Mononuclear cell (primary cell): Measurements from ENCODE around the gene TIAM1. TPM values are rescaled to one million over a fixed set of nuclear protein-coding genes. Genes with fewer than 3 reads are reported as not detected.

Source experiments
- H3K27me3 ChIP-seq: 2 replicates; pipeline ENCODE4 v1.6.0; 2011; ENCODE audit warnings: low read length, control low read depth; ENCODE audit not compliant: insufficient read depth
- H3K4me1 ChIP-seq: 2 replicates; pipeline ENCODE4 v1.5.1; 2011; ENCODE audit warnings: mild to moderate bottlenecking, low read length, control low read depth; ENCODE audit not compliant: insufficient read depth
- H3K4me3 ChIP-seq: 2 replicates; pipeline ENCODE4 v1.5.1; 2011; ENCODE audit warnings: mild to moderate bottlenecking, low read length, moderate library complexity
- H3K9me3 ChIP-seq: 2 replicates; pipeline ENCODE4 v1.5.1; 2011; ENCODE audit warnings: low read depth, mild to moderate bottlenecking, control low read depth, low read length
- total RNA-seq: library from RNA; depleted of rRNA; stranded (reverse); fragments of >200 nt; gene quantifications from one replicate; pipeline ENCODE4 v1.2.3, GENCODE V29; 2012

Gene TIAM1
- total RNA-seq, 1 donor: 40.0 TPM

GRCh38 chr21:31268090-31268489, 76.0 kb downstream of the TIAM1 start:
- Histone ChIP-seq H3K9me3 (no peaks in the 10 kb centered on the region), H3K4me1 (peaks cover 8% of the 10 kb centered on the region), H3K27me3 (no peaks in the 10 kb centered on the region), H3K4me3 (no peak overlapping the region)

GRCh38 chr21:31267644-31268043, 76.4 kb downstream of the TIAM1 start:
- no peaks in the 10 kb centered on the region for H3K27me3 ChIP-seq
- no peak overlapping the region for H3K4me3 ChIP-seq
- H3K9me3 ChIP-seq: no peaks in the 10 kb centered on the region
- peaks cover 8% of the 10 kb centered on the region for H3K4me1 ChIP-seq

DNA sequence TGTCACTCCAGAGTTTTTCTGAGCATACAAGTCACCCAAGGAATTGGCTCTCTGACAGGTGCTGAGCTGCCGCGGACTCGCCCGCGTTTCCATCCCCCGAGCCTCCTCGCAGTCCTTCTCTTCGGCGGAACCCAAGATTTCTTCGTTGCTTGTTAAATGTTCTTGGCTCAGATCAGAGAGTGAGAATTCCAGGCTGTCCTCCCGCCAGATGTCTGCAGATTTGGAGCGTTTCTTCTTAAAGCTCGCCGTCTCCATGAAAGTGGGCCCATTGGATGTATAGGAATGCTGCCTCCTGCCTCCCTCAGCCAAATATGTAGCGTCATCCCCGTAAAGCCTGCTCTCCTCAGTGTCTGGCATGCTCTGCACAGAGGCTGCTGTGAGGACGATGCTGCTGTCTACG, 77.8 kb downstream of the TIAM1 start:
- H3K4me1 ChIP-seq: peaks cover 8% of the 10 kb centered on the region
- H3K27me3 ChIP-seq: no peaks in the 10 kb centered on the region
- H3K4me3 ChIP-seq: no peak overlapping the region
- H3K9me3 ChIP-seq: no peaks in the 10 kb centered on the region

- no peaks in the 10 kb centered on the region for H3K27me3 ChIP-seq
- no peaks in the 10 kb centered on the region for H3K9me3 ChIP-seq
- H3K4me3 ChIP-seq: no peak overlapping the region
- H3K4me1 ChIP-seq: peaks cover 8% of the 10 kb centered on the region
Measured at GRCh38 chr21:31265366-31266013, 78.6 kb downstream of the TIAM1 start.

DNA sequence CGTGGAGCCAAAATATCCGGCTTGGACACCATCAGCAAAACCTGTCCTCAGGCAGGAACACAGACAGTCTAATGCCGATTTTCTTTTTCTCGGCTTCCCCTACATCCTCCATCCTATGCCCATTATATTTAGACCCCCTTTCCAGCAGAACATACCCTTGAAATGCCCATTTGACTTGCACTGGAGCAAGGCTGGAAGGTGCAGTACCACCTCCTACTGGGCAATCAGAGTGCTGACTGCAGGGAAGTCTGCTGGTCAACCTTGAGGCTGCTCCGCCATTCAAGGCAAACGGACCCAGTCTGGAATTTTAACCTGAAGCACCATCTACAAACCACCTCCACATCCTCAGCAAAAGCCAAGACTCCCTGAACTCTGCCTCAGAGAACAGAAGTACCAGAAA, 79.5 kb downstream of the TIAM1 start:
- Histone ChIP-seq H3K4me3 (no peak overlapping the region), H3K9me3 (no peaks in the 10 kb centered on the region), H3K4me1 (peaks cover 8% of the 10 kb centered on the region), H3K27me3 (no peaks in the 10 kb centered on the region)

GRCh38 chr21:31262728-31263127, 81.3 kb downstream of the TIAM1 start:
- Histone ChIP-seq H3K4me3 (no peak overlapping the region), H3K4me1 (peaks cover 8% of the 10 kb centered on the region), H3K9me3 (no peaks in the 10 kb centered on the region), H3K27me3 (no peaks in the 10 kb centered on the region)

GRCh38 chr21:31261759-31262158, 82.3 kb downstream of the TIAM1 start:
- no peak overlapping the region for H3K4me3 ChIP-seq
- peaks cover 8% of the 10 kb centered on the region for H3K4me1 ChIP-seq
- no peaks in the 10 kb centered on the region for H3K27me3 ChIP-seq
- H3K9me3 ChIP-seq: no peaks in the 10 kb centered on the region

- H3K4me1 ChIP-seq: peaks cover 8% of the 10 kb centered on the region
- no peak overlapping the region for H3K4me3 ChIP-seq
- no peaks in the 10 kb centered on the region for H3K9me3 ChIP-seq
- no peaks in the 10 kb centered on the region for H3K27me3 ChIP-seq
Measured at GRCh38 chr21:31260790-31261189, 83.3 kb downstream of the TIAM1 start.

DNA sequence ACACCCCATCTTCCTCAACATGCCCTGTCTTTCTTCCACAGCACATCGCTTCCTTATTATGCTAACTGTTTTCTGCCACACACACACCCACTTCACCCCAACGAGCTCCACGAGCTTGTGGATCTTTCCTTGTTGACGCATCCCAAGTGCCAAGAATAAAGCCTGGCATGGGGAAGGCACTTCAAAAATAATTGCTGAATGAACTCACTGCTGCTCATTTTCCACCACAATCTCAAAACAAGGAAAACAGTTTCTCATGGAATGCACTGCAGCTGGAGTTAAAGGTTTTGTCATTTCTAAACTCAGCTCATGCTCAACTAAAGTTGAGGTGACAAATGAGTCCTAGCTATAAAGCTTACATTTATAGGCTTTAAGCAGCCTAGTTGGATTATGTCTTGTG, 86.0 kb downstream of the TIAM1 start:
- no peaks in the 10 kb centered on the region for H3K9me3 ChIP-seq
- no peaks in the 10 kb centered on the region for H3K4me1 ChIP-seq

GRCh38 chr21:31257265-31257664, 86.8 kb downstream of the TIAM1 start:
- H3K27me3 ChIP-seq: no peaks in the 10 kb centered on the region
- H3K4me1 ChIP-seq: no peaks in the 10 kb centered on the region
- H3K4me3 ChIP-seq: no peak overlapping the region
- H3K9me3 ChIP-seq: no peaks in the 10 kb centered on the region

More for the DNA sequence above, 86.0 kb downstream of the TIAM1 start:
- no peak overlapping the region for H3K4me3 ChIP-seq
- H3K27me3 ChIP-seq: no peaks in the 10 kb centered on the region

- no peaks in the 10 kb centered on the region for H3K9me3 ChIP-seq
- H3K4me1 ChIP-seq: no peaks in the 10 kb centered on the region
- no peaks in the 10 kb centered on the region for H3K27me3 ChIP-seq
- no peak overlapping the region for H3K4me3 ChIP-seq
Measured at GRCh38 chr21:31255896-31256295, 88.2 kb downstream of the TIAM1 start.

DNA sequence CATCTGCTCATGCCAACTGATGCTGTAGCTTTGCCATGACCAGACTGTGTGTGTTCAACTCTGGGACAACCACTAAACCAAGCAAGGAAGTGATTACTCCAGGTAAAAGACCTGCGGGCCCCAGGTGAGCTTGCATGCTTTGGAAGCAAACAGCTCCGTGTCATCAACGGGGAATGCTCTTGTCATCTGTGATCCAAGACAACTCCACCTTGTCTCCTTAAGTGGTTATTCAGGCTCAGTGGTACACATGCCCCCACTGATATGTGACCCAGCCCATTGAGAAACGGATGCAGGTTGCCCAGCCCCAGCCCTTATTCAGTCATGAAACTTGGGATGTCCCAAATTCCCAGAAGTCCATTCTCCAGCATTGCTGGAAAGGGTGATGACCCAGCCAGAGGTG, 89.0 kb downstream of the TIAM1 start:
- no peaks in the 10 kb centered on the region for H3K9me3 ChIP-seq
- no peak overlapping the region for H3K4me3 ChIP-seq
- H3K27me3 ChIP-seq: no peaks in the 10 kb centered on the region
- H3K4me1 ChIP-seq: no peaks in the 10 kb centered on the region

DNA sequence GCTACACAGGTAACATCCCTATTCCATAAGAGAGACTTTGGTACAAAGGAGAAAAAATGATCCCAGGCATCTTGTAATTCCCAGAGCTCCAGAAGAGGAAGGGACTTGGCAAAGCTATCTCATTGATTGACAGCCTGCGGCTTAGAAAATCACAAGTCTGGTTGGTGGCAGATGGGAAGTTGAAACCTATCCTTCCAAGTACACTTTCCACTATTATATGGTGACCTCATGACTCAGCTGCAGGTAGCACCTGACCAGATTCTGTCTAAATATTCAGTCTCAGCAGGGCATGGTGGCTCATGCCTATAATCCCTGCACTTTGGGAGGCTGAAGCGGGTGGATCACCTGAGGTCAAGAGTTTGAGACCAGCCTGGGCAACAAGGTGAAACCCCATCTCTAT, 89.9 kb downstream of the TIAM1 start:
- H3K4me1 ChIP-seq: no peaks in the 10 kb centered on the region
- no peaks in the 10 kb centered on the region for H3K27me3 ChIP-seq
- H3K9me3 ChIP-seq: no peaks in the 10 kb centered on the region
- H3K4me3 ChIP-seq: no peak overlapping the region

DNA sequence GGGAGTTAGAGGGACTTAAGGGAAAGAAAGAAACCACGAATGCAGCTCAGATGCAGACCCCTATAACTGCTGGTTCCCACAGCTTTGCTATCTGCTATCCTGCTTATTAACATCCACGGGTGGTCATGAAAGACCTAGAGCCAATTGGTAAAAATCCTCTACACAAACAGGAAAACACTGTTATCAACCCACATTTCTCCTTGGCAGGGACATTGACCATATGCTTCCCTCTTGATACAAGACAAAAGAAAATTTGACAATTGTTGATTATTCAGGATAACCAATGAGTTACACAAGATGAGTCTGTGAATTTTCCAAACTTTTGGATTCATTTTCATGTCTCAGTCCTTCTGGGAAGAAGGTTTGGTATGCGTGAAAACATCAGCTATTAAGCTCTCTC, 90.4 kb downstream of the TIAM1 start:
- H3K4me3 ChIP-seq: no peak overlapping the region
- H3K4me1 ChIP-seq: no peaks in the 10 kb centered on the region
- H3K9me3 ChIP-seq: no peaks in the 10 kb centered on the region
- H3K27me3 ChIP-seq: no peaks in the 10 kb centered on the region

DNA sequence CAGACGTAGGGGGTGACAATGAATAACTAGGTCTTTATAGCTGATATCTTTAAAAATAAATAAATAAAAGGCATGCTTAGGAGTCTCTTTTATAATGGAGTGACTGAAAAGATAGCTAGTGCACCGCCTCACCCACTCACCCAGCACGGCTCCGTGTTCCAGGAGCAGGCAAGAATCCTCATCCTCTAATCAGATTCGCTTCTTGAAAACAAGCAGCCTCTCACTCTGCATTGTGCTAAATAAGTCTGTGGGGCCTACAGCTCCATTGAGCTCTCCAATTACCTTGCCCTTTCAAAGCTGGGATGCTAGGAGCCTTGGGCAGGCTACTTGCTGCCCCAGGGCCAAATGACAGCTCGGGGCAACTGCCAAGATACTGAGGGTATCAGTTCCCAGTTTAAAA, 91.5 kb downstream of the TIAM1 start:
- Histone ChIP-seq H3K4me1 (no peaks in the 10 kb centered on the region), H3K27me3 (no peaks in the 10 kb centered on the region), H3K9me3 (no peaks in the 10 kb centered on the region), H3K4me3 (no peak overlapping the region)

- Histone ChIP-seq H3K4me3 (no peak overlapping the region), H3K4me1 (no peaks in the 10 kb centered on the region), H3K27me3 (no peaks in the 10 kb centered on the region), H3K9me3 (no peaks in the 10 kb centered on the region)
Measured at GRCh38 chr21:31252091-31252490, 92.0 kb downstream of the TIAM1 start.
